ENCODE results near the gene RNF123. TPM values are rescaled to one million over a fixed set of nuclear protein-coding genes. Genes with fewer than 3 reads are reported as not detected.

RNF123 gene
- total and polyA plus RNA-seq, 4 donors = 34.3 to 104 (median 40.2) TPM

DNA sequence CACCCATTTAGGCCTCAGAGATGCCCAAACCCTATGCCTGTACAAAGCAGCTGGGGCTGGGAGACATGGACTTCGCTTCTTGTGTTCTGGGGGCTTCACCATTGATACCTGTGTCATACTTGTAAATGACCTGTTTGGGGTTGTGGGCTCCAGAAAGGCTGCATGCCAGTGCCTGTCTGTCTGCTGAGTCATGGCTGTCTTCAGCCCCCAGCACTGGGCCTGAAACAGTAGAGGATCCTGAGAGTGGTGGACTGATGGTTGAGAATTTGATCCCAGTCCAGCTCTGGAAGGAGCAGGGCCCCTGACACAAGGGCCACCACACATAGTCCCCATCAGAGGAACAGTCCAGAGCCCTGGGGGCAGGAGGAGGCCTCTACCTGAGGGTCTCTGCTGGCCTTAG is 39.8 kb upstream of the RNF123 start:
- Histone ChIP-seq H3K4me1 (ENCODE audit: control insufficient read depth in 4 of 4, insufficient read depth in 4 of 4, low read length in 3 of 4) (peaks cover 3 to 25% (median 14%) of the 10 kb centered on the region in 4 donors), H3K4me3 (ENCODE audit: low read depth in 1 of 3, low read length in 3 of 3) (no peak overlapping the region), H3K27ac (ENCODE audit: low read depth in 1 of 2, low read length in 2 of 2) (no peak overlapping the region), H3K27me3 (ENCODE audit: control insufficient read depth in 4 of 4, insufficient read depth in 4 of 4, low read length in 3 of 4) (no peaks in the 10 kb centered on the region), H3K36me3 (ENCODE audit: control insufficient read depth in 4 of 4, insufficient read depth in 3 of 4, low read depth in 1 of 4, low read length in 3 of 4) (no peaks in the 10 kb centered on the region), H3K9ac (ENCODE audit: low read depth in 1 of 2, low read length in 2 of 2) (no peak overlapping the region), H3K9me3 (ENCODE audit: control insufficient read depth in 4 of 4, low read length in 3 of 4) (no peaks in the 10 kb centered on the region)
- DNase-seq (ENCODE audit: low spot score) = no peak
- TF ChIP-seq JUND (IDR thresholded peaks at IDR 0.05) (no peak), FOXA1 (IDR thresholded peaks at IDR 0.05) (no peak), HNF4A (conservative IDR thresholded peaks at IDR 0.05) (no peak), RXRA (IDR thresholded peaks at IDR 0.05) (no peak), FOXA2 (IDR thresholded peaks at IDR 0.05) (no peak), CTCF (IDR thresholded peaks at IDR 0.05; ENCODE audit: low read depth, low read length, missing input control) (no peak), HNF4G (IDR thresholded peaks at IDR 0.05) (no peak), TAF1 (conservative IDR thresholded peaks at IDR 0.05) (no peak)
- TF ChIP-seq, protein P1, sequence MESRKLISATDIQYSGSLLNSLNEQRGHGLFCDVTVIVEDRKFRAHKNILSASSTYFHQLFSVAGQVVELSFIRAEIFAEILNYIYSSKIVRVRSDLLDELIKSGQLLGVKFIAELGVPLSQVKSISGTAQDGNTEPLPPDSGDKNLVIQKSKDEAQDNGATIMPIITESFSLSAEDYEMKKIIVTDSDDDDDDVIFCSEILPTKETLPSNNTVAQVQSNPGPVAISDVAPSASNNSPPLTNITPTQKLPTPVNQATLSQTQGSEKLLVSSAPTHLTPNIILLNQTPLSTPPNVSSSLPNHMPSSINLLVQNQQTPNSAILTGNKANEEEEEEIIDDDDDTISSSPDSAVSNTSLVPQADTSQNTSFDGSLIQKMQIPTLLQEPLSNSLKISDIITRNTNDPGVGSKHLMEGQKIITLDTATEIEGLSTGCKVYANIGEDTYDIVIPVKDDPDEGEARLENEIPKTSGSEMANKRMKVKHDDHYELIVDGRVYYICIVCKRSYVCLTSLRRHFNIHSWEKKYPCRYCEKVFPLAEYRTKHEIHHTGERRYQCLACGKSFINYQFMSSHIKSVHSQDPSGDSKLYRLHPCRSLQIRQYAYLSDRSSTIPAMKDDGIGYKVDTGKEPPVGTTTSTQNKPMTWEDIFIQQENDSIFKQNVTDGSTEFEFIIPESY (IDR thresholded peaks at IDR 0.05) = no peak
- 95% methylated on average over 1 of the region's 1 CpG for WGBS

DNA sequence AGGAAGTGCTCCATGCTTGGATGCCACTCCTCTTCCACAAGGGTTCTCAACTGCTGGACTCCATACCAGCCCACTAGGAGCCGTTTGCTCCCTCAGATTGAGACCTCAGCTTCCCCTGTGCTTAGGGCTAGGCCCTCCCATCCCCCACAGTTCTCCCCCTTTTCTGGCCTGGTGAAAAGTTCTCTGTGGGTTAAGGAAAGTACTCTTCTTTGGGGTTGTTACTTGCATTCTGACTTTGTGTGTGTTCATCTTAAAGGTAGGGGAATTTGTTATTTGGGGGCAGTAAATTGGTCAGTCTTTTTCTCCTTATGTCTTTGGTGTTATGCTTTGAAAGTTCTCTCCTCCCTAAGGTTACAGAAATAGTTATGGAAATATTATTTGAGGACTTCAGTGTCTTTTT is 39.2 kb upstream of the RNF123 start:
- Histone ChIP-seq H3K4me3 (ENCODE audit: low read depth in 1 of 3, low read length in 3 of 3) (no peak overlapping the region), H3K4me1 (ENCODE audit: control insufficient read depth in 4 of 4, insufficient read depth in 4 of 4, low read length in 3 of 4) (peaks cover 3 to 23% (median 13%) of the 10 kb centered on the region in 4 donors), H3K27me3 (ENCODE audit: control insufficient read depth in 4 of 4, insufficient read depth in 4 of 4, low read length in 3 of 4) (no peaks in the 10 kb centered on the region), H3K9me3 (ENCODE audit: control insufficient read depth in 4 of 4, low read length in 3 of 4) (no peaks in the 10 kb centered on the region), H3K27ac (ENCODE audit: low read depth in 1 of 2, low read length in 2 of 2) (no peak overlapping the region), H3K36me3 (ENCODE audit: control insufficient read depth in 4 of 4, insufficient read depth in 3 of 4, low read depth in 1 of 4, low read length in 3 of 4) (no peaks in the 10 kb centered on the region), H3K9ac (ENCODE audit: low read depth in 1 of 2, low read length in 2 of 2) (no peak overlapping the region)
- TF ChIP-seq HNF4A (conservative IDR thresholded peaks at IDR 0.05) = no peak
- TF ChIP-seq REST (IDR thresholded peaks at IDR 0.05) = no peak
- TF ChIP-seq TAF1 (conservative IDR thresholded peaks at IDR 0.05) = no peak
- no peak for TF ChIP-seq FOXA2 (IDR thresholded peaks at IDR 0.05)
- no peak for TF ChIP-seq CTCF (IDR thresholded peaks at IDR 0.05; ENCODE audit: low read depth, low read length, missing input control)
- no peak for TF ChIP-seq HNF4G (IDR thresholded peaks at IDR 0.05)
- no peak for TF ChIP-seq NR2F2 (IDR thresholded peaks at IDR 0.05)
- no peak for TF ChIP-seq RXRA (IDR thresholded peaks at IDR 0.05)
- TF ChIP-seq GABPA (IDR thresholded peaks at IDR 0.05 in 1 of 2, conservative IDR thresholded peaks at IDR 0.05 in 1 of 2) = no peak
- TF ChIP-seq MAX (IDR thresholded peaks at IDR 0.05) = no peak
- no peak for TF ChIP-seq SP1 (IDR thresholded peaks at IDR 0.05)
- TF ChIP-seq, protein P1 (IDR thresholded peaks at IDR 0.05) = no peak
- TF ChIP-seq EGR1 (IDR thresholded peaks at IDR 0.05; ENCODE audit: low read depth in 2 of 2) = no peak
- no peak for TF ChIP-seq YY1 (IDR thresholded peaks at IDR 0.05)
- DNase-seq (ENCODE audit: low spot score) = no peak
- WGBS = 78% methylated on average over 1 of the region's 1 CpG
